Measurements from ENCODE around the gene RCHY1.
A peak's percentile ranks its signal among the peaks of the same experiment; 100 is the strongest.

The RCHY1 gene

DNA sequence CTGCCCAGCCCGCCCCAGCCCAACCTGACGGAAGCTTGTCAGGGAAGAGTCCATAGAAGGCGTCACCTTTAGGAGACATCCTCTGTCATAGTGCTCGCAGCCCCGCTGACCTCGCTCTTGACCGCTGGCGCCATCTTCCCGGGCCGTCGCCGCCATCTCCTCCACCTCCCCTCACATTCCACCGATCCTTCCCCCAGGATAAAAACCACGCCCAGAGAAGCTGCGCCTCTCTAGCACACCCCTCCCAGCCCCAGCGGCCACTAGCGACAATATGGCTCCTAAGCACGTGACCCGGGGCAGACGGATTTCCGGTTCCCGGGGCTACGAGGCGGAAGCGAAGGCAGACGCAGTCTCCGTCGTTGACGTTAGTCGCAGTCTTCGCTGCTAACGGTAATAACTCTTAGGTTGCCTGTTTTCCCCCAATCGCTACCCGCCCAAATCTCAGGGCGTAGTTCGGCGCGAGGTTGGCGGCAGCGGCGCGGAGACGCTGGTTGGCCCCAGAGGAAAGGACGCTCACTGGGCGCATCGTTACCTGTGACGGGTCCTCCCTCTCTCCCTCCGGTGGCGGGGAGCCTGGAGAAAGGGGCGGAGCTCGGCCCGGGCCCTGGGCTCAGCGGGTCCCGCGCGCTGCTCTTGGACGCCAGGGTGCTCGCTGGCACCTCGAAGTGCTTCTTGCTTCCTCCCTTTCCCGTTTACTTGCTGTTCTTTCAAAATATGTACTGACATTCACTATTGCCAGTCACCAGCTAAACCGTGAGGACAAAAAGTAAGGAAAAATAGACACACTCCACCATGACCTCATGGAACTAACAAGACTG, at the start of gene RCHY1, which contains the start of gene THAP6:
TSS of gene RCHY1 (minus strand) at position 273 of the 818 bp plus-strand sequence. CDS start at position 156, 117 bp downstream.
TSS of gene THAP6 (plus strand) at position 343 of the 818 bp plus-strand sequence. CDS start 980 bp downstream, outside the sequence.
- peak; percentile 97 for DNase-seq (ENCODE audit: low spot score)
- peak within 1 kb of the TSS; percentile 92 for H3K4me3 ChIP-seq
- peak within 1 kb of the TSS; percentile 94 to 97 for H3K27ac ChIP-seq
- TF ChIP-seq, protein P1, sequence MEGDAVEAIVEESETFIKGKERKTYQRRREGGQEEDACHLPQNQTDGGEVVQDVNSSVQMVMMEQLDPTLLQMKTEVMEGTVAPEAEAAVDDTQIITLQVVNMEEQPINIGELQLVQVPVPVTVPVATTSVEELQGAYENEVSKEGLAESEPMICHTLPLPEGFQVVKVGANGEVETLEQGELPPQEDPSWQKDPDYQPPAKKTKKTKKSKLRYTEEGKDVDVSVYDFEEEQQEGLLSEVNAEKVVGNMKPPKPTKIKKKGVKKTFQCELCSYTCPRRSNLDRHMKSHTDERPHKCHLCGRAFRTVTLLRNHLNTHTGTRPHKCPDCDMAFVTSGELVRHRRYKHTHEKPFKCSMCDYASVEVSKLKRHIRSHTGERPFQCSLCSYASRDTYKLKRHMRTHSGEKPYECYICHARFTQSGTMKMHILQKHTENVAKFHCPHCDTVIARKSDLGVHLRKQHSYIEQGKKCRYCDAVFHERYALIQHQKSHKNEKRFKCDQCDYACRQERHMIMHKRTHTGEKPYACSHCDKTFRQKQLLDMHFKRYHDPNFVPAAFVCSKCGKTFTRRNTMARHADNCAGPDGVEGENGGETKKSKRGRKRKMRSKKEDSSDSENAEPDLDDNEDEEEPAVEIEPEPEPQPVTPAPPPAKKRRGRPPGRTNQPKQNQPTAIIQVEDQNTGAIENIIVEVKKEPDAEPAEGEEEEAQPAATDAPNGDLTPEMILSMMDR (IDR thresholded peaks at IDR 0.05), result no peak

DNA sequence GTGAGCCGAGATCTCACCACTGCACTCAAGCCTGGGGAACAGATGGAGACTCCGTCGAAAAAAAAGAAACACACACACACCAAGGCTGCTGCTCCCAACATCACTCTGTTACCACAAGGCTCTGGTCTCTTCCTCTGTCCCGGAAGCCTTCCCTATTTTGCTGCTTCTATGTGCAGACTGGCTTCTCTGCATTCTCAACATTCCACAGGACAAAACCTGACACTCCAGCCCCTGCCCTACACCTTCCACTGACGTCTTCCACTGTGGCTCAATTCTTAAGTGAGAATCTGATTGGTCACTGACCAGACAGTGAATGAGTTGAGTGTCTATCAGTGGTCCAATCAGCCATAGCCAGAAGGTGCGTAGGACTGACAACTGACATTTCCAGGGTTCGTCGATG, 47.6 kb upstream of the RCHY1 start:
- TF ChIP-seq, protein P1 (IDR thresholded peaks at IDR 0.05), result no peak
- Histone ChIP-seq H3K27ac (no peak overlapping the region), H3K4me3 (no peak overlapping the region)
- no peak for DNase-seq (ENCODE audit: low spot score)

- Histone ChIP-seq H3K4me3 (no peak overlapping the region), H3K27ac (no peak overlapping the region)
- DNase-seq (ENCODE audit: low spot score), result no peak
- TF ChIP-seq, protein P1 (IDR thresholded peaks at IDR 0.05), result no peak
Observed at GRCh38 chr4:75557696-75558095, 43.5 kb upstream of the RCHY1 start.

DNA sequence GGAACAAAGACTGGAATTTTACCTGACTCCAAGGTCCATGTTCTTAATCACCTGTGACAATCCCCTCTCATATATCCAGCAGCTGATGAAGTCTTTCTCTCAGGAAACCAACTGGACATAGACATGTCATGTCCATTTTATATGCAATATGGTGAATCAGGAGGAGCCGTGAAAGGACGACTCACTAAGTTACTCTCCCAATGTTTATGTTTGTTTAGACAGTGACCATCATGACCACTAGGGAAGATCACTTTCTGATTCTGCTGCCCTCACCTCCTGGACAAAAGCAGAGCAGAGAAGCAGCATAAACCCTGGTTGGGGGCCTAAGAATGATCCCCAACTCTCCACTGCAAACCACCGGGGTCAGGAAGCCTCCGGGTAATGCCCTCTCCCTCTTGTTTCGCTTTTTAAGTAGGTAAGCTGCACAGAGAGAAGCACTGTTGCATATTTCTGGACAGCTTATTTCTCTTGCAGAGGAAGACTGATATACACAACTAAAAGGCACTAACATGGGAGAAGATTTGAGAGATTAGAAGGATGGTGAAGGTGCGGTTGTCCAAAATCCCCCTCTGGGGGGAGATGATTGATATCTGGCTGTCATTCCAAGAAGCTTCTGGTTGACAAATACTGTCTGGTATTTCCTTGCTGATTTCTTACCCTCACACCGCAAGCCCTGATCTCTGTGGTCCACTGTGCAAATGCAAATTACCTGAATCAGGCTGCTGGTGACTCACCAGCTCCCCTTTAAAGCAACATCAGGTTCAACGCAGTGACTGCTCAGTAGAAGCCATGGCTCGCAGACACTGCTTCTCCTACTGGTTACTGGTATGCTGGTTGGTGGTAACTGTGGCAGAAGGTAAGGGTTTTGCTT, 41.3 kb upstream of the RCHY1 start, which contains the start of gene ODAPH:
TSS of gene ODAPH (plus strand) at position 773 of the 871 bp plus-strand sequence. CDS start at position 790, 17 bp downstream.
- TF ChIP-seq, protein P1 (IDR thresholded peaks at IDR 0.05), result no peak
- no peak within 1 kb of the TSS for H3K4me3 ChIP-seq
- no peak within 1 kb of the TSS for H3K27ac ChIP-seq
- DNase-seq (ENCODE audit: low spot score), result no peak

DNA sequence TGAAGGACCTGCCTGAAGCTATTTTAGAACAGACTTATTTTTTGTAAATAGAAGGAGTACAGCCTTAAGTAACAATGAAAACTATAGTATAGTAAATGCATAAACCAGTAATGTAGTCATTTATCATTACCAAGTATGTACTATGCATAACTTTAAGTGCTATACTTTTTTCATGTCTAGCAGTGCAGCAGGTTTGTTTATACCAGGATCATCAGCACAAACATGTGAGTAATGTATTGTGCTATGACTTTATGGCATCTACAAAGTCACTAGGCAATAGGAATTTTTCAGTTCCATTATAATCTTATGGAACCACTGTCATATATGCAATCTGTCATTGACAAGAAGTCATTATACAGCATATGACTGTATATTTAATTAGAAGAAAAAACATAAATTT, 38.2 kb upstream of the RCHY1 start:
- no peak overlapping the region for H3K27ac ChIP-seq
- TF ChIP-seq, protein P1 (IDR thresholded peaks at IDR 0.05), result no peak
- DNase-seq (ENCODE audit: low spot score), result no peak
- H3K4me3 ChIP-seq, result no peak overlapping the region

DNA sequence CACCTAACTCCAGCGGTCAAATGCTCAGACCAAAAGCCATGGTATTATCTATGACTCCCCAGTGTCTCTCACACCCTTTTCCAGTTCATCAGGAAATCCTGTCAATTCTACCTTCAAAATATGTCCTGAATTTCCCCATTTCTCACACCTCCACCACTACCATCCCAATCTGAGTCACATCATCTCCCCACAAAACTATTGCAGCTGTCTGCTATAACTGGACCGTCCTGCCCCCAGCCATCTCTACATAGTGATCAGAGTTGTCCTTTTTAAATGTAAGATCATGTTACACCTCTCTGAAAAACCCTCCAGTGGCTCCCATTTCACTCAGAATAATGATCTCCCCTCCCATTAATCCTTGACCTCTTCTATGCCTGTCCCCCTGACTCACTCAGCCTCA, 34.8 kb upstream of the RCHY1 start:
- TF ChIP-seq, protein P1 (IDR thresholded peaks at IDR 0.05), result no peak
- no peak overlapping the region for H3K27ac ChIP-seq
- no peak overlapping the region for H3K4me3 ChIP-seq
- DNase-seq (ENCODE audit: low spot score), result no peak

All from coronary artery (tissue), 2 donors.